ENCODE results near the gene IL2RA. TPM values are rescaled to one million over a fixed set of nuclear protein-coding genes. Genes with fewer than 3 reads are reported as not detected.

Gene IL2RA
- total RNA-seq, 1 experiment from 2014 or later = not detected

DNA sequence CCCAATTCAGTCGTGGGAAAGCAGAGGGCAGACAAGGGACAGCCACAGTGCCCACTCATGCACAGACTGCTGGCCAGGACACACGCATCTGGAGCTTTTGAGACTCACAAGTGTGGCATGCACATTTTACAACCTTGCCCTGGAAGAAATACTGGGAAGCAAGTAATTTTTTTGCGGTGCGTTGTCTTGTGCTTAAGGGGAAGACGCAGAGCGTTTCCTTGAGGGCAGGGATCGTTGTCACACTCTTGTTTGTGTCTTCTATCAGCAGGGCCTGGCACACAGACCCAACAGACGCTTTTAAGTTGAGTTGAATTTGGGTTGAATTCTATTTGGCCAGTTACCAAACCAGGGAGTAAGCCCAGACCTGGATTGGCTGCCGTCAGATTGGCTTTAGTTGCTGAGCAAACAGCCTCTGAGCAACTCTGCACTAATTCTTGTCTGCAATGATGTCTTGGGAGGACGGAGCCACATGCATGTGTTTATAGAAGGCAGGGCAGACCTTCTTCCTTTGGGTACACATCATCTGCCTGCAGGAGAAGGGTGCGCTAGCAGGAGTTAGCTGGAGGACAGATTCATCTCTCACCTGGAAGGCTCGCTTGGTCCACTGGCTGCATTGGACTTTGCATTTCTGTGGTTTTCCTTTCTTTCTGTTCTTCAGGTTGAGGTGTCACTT is 38.4 kb downstream of the IL2RA start:
- H3K4me3 ChIP-seq (ENCODE audit: low read depth, low read length, poor library complexity, severe bottlenecking) = no peak overlapping the region
- CTCF ChIA-PET = no interaction called here

DNA sequence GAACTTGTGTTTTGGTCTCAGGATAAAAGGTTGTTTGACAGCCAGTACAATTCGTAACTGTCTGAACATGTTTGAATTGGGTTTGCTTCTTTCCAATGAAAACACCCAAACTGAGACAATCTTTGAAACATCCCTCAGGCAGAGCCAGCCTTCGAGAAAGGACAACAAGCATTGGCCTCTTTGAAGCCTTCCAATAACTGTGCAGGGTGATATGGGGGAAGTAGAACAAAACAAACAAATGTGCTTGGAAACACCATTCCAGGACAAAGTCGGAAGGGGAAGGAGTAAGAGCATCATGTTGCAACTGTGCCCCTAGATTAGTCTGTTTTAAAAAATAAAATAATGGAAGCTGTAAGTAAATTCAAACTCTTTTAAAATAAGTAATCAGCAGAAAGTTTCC is 39.5 kb downstream of the IL2RA start:
- CTCF ChIA-PET = no interaction called here
- no peaks in the 10 kb centered on the region for H3K36me3 ChIP-seq (ENCODE audit: insufficient read depth, low read length, poor library complexity, severe bottlenecking)
- BruUV-seq (replicated peaks) = no TSS peak

More for the DNA sequence above, 38.4 kb downstream of the IL2RA start:
- intact Hi-C loops (cut with micrococcal nuclease; ENCODE audit: unreplicated experiment) = no loop called here
- Histone ChIP-seq H3K36me3 (ENCODE audit: insufficient read depth, low read length, poor library complexity, severe bottlenecking) (no peaks in the 10 kb centered on the region), H3K9me3 (ENCODE audit: low read depth, low read length, poor library complexity, severe bottlenecking) (no peaks in the 10 kb centered on the region), H3K4me1 (ENCODE audit: insufficient read depth, low read length, poor library complexity, severe bottlenecking) (no peaks in the 10 kb centered on the region), H3K27me3 (replicated peaks; ENCODE audit: insufficient read depth, low read depth, low read length, poor library complexity) (peaks cover 10% of the 10 kb centered on the region), H3K27ac (ENCODE audit: low read depth, low read length, poor library complexity, severe bottlenecking) (no peak overlapping the region)
- no TSS peak for BruUV-seq (replicated peaks)
- TF ChIP-seq CTCF (conservative IDR thresholded peaks at IDR 0.05; ENCODE audit: low read depth, low read length) (no peak), EZH2 (IDR thresholded peaks at IDR 0.05; ENCODE audit: borderline replicate concordance, low read depth, low read length, poor library complexity, severe bottlenecking) (no peak)
- POLR2A ChIA-PET (ENCODE audit: low non-redundant PET) = no interaction called here
- DNase-seq (ENCODE audit: low spot score) = no peak

GRCh38 chr10:6020826-6021225 is 41.3 kb downstream of the IL2RA start:
- BruUV-seq (replicated peaks) = no TSS peak
- TF ChIP-seq CTCF (conservative IDR thresholded peaks at IDR 0.05; ENCODE audit: low read depth, low read length) (no peak), EZH2 (IDR thresholded peaks at IDR 0.05; ENCODE audit: borderline replicate concordance, low read depth, low read length, poor library complexity, severe bottlenecking) (no peak)
- H3K27me3 ChIP-seq (replicated peaks; ENCODE audit: insufficient read depth, low read depth, low read length, poor library complexity) = peaks cover 10% of the 10 kb centered on the region
- DNase-seq (ENCODE audit: low spot score) = no peak
- H3K27ac ChIP-seq (ENCODE audit: low read depth, low read length, poor library complexity, severe bottlenecking) = no peak overlapping the region
- H3K36me3 ChIP-seq (ENCODE audit: insufficient read depth, low read length, poor library complexity, severe bottlenecking) = no peaks in the 10 kb centered on the region
- ChIA-PET CTCF (no interaction called here), POLR2A (ENCODE audit: low non-redundant PET) (no interaction called here)
- no peak overlapping the region for H3K4me3 ChIP-seq (ENCODE audit: low read depth, low read length, poor library complexity, severe bottlenecking)
- intact Hi-C loops (cut with micrococcal nuclease; ENCODE audit: unreplicated experiment) = no loop called here
- H3K4me1 ChIP-seq (ENCODE audit: insufficient read depth, low read length, poor library complexity, severe bottlenecking) = no peaks in the 10 kb centered on the region
- no peaks in the 10 kb centered on the region for H3K9me3 ChIP-seq (ENCODE audit: low read depth, low read length, poor library complexity, severe bottlenecking)

More for the DNA sequence above, 39.5 kb downstream of the IL2RA start:
- intact Hi-C loops (cut with micrococcal nuclease; ENCODE audit: unreplicated experiment) = no loop called here
- Histone ChIP-seq H3K4me1 (ENCODE audit: insufficient read depth, low read length, poor library complexity, severe bottlenecking) (no peaks in the 10 kb centered on the region), H3K27me3 (replicated peaks; ENCODE audit: insufficient read depth, low read depth, low read length, poor library complexity) (peaks cover 10% of the 10 kb centered on the region), H3K4me3 (ENCODE audit: low read depth, low read length, poor library complexity, severe bottlenecking) (no peak overlapping the region), H3K9me3 (ENCODE audit: low read depth, low read length, poor library complexity, severe bottlenecking) (no peaks in the 10 kb centered on the region), H3K27ac (ENCODE audit: low read depth, low read length, poor library complexity, severe bottlenecking) (no peak overlapping the region)
- POLR2A ChIA-PET (ENCODE audit: low non-redundant PET) = interaction anchor here (0.7 kb wide), 1 partner anchor 127 kb away, joined by 3 read pairs; no protein-coding TSS in a partner anchor
- DNase-seq (ENCODE audit: low spot score) = no peak
- TF ChIP-seq EZH2 (IDR thresholded peaks at IDR 0.05; ENCODE audit: borderline replicate concordance, low read depth, low read length, poor library complexity, severe bottlenecking) = no peak
- no peak for TF ChIP-seq CTCF (conservative IDR thresholded peaks at IDR 0.05; ENCODE audit: low read depth, low read length)

Data from A673 (cell line).